ENCODE results near the gene CADPS2. TPM values are rescaled to one million over a fixed set of nuclear protein-coding genes. Genes with fewer than 3 reads are reported as not detected.

Gene CADPS2
- total RNA-seq, 2 donors from 2014 or later: 31.9 to 63.9 TPM

DNA sequence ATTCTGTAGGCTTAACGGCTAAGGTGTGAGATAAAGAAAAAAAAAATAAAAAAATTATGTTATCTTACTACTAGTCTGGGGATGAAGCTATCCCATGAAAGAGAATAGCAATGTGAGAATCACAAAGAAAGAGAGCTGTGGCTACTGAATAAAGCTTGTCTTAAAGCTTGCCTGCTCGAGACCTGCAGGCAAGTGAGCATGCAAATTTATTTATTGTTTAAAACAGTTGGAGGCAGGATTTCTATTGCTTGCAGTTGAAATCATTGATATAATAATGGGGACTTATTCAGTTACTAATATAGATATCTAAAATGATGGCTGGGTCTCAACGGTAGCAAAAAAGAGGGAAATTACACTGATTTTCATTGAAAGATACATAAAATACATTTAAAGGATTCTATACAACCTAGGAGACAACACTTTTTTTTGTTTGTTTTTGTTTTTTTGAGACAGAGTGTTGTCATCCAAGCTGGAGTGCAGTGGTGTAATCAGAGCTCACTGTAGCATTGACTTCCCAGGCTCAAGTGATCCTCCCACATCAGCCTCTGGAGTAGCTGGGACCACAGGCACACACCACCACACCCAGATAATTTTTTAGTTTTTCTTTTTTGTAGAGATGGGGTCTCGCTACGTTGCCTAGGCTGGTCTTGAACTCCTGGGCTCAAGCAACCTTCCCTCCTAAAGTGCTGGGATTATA, 437.2 kb downstream of the CADPS2 start:
- intact Hi-C loops (cut with DNase I): no loop called here
- Histone ChIP-seq H3K27me3 (no peaks in the 10 kb centered on the region), H3K4me1 (no peaks in the 10 kb centered on the region), H3K4me3 (no peak overlapping the region), H3K27ac (no peak overlapping the region), H3K36me3 (replicated peaks in 1 of 2; ENCODE audit: insufficient read depth in 1 of 2, low read depth in 2 of 2) (peaks cover 0 to 2% of the 10 kb centered on the region in 2 donors), H3K9me3 (no peaks in the 10 kb centered on the region)
- ATAC-seq (no peak), DNase-seq (no peak)
- no peak for TF ChIP-seq POLR2A (IDR thresholded peaks at IDR 0.05)
- TF ChIP-seq, protein P1, sequence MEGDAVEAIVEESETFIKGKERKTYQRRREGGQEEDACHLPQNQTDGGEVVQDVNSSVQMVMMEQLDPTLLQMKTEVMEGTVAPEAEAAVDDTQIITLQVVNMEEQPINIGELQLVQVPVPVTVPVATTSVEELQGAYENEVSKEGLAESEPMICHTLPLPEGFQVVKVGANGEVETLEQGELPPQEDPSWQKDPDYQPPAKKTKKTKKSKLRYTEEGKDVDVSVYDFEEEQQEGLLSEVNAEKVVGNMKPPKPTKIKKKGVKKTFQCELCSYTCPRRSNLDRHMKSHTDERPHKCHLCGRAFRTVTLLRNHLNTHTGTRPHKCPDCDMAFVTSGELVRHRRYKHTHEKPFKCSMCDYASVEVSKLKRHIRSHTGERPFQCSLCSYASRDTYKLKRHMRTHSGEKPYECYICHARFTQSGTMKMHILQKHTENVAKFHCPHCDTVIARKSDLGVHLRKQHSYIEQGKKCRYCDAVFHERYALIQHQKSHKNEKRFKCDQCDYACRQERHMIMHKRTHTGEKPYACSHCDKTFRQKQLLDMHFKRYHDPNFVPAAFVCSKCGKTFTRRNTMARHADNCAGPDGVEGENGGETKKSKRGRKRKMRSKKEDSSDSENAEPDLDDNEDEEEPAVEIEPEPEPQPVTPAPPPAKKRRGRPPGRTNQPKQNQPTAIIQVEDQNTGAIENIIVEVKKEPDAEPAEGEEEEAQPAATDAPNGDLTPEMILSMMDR (IDR thresholded peaks at IDR 0.05): no peak
- WGBS, 2 donors: 89 to 91% methylated on average over 5 of the region's 5 CpGs

DNA sequence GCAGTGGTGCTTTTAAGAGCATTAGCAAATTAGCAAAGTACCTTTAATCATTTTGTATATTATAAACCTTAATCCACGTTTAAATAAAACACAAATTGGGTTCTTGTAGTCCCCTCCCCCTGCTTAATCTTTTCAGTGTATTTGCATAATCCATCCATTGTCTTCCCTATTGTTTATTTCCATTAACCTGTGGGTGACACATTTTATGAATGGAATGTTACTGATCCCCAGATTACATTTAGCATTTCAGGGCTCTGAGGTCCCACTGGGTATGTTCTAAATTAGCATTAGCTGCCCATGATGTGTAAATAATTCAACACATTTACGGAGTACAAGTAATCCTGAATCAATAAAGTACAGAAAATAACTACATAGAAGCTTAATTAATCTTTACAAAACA, 443.3 kb downstream of the CADPS2 start:
- ATAC-seq: no peak
- H3K4me1 ChIP-seq: no peaks in the 10 kb centered on the region
- H3K9me3 ChIP-seq: no peaks in the 10 kb centered on the region
- intact Hi-C loops (cut with DNase I): no loop called here
- no peak overlapping the region for H3K27ac ChIP-seq
- no peak overlapping the region for H3K4me3 ChIP-seq
- DNase-seq: no peak
- H3K27me3 ChIP-seq: no peaks in the 10 kb centered on the region
- no peak for TF ChIP-seq POLR2A (IDR thresholded peaks at IDR 0.05)
- TF ChIP-seq, protein P1 (IDR thresholded peaks at IDR 0.05): no peak
- H3K36me3 ChIP-seq (replicated peaks in 1 of 2; ENCODE audit: insufficient read depth in 1 of 2, low read depth in 2 of 2): no peaks in the 10 kb centered on the region
- WGBS, 2 donors: 54 to 69% methylated on average over 2 of the region's 2 CpGs

DNA sequence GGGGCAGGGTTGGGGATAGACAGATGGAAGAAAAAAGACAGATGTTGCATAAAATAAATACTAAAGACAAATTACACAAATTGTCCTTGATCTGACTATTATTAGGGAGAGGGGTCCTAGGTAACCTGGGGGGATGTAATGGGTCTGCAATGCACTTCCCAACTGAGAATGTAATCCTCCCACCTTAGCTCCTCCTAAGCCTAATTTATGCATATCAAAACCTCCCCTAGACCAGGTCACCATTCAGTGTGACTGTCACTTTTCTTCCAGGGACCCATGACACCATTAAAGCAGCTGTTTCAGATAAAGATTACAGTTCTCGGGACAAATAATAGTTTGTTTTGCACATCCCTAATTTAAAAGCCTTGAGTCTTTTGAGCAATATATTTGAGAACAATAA, 447.8 kb downstream of the CADPS2 start:
- Histone ChIP-seq H3K4me1 (no peaks in the 10 kb centered on the region), H3K4me3 (no peak overlapping the region), H3K27ac (no peak overlapping the region), H3K27me3 (no peaks in the 10 kb centered on the region), H3K36me3 (replicated peaks in 1 of 2; ENCODE audit: insufficient read depth in 1 of 2, low read depth in 2 of 2) (no peaks in the 10 kb centered on the region), H3K9me3 (no peaks in the 10 kb centered on the region)
- intact Hi-C loops (cut with DNase I): no loop called here
- DNase-seq (no peak), ATAC-seq (no peak)
- 91 to 97% methylated on average over 1 of the region's 1 CpG for WGBS, 2 donors
- TF ChIP-seq, protein P1 (IDR thresholded peaks at IDR 0.05): no peak
- TF ChIP-seq POLR2A (IDR thresholded peaks at IDR 0.05): no peak

DNA sequence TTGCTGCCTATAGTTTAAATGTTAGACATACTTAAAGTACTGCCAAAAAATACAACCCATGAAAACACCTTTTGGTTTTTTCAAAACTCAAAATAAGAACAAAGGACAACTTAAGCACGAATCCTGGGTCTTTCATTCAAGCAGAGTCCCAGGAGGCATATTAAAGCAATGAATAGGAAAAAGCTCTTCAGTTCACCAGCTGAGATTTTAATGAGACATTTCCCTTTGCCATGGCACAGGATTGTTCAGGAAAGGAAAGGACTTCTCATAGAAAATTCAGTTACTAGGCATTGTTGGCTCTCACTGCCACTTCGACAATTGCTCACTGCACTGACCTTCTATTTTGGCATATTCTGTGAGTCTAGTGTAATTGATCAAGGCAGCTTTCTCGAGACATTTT, 448.3 kb downstream of the CADPS2 start:
- intact Hi-C loops (cut with DNase I): no loop called here
- Histone ChIP-seq H3K4me1 (no peaks in the 10 kb centered on the region), H3K36me3 (replicated peaks in 1 of 2; ENCODE audit: insufficient read depth in 1 of 2, low read depth in 2 of 2) (no peaks in the 10 kb centered on the region), H3K27ac (no peak overlapping the region), H3K27me3 (no peaks in the 10 kb centered on the region), H3K4me3 (no peak overlapping the region), H3K9me3 (no peaks in the 10 kb centered on the region)
- ATAC-seq: no peak
- TF ChIP-seq, protein P1 (IDR thresholded peaks at IDR 0.05): no peak
- no peak for TF ChIP-seq POLR2A (IDR thresholded peaks at IDR 0.05)
- DNase-seq: no peak
- WGBS, 2 donors: 62 to 89% methylated on average over 3 of the region's 3 CpGs

DNA sequence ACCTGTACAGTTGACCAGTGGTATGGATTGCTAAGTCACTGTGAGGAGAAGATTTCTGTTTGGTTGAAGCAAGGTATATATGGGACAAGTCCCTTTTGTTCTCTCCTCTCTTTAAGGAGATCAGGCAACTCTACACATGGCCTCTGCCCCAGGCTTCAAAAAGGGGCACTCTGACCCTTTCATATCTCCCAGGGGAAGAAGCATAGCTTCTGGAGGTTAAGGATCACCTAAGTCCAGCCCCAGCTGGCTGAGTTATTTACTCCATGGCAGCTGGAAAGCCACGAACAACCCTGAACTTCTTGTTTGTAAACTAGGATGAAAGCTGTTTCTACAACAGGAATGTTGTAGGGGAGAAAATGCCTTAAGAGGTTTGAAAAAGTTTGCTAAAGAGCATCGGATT, 452.5 kb downstream of the CADPS2 start:
- intact Hi-C loops (cut with DNase I): no loop called here
- Histone ChIP-seq H3K4me3 (no peak overlapping the region), H3K9me3 (no peaks in the 10 kb centered on the region), H3K27me3 (no peaks in the 10 kb centered on the region), H3K36me3 (replicated peaks in 1 of 2; ENCODE audit: insufficient read depth in 1 of 2, low read depth in 2 of 2) (no peaks in the 10 kb centered on the region), H3K4me1 (no peaks in the 10 kb centered on the region), H3K27ac (no peak overlapping the region)
- WGBS, 2 donors: 76 to 77% methylated on average over 2 of the region's 2 CpGs
- DNase-seq (no peak), ATAC-seq (no peak)
- TF ChIP-seq, protein P1 (IDR thresholded peaks at IDR 0.05): no peak
- no peak for TF ChIP-seq POLR2A (IDR thresholded peaks at IDR 0.05)

Data from body of pancreas (tissue), 4 donors.